ENCODE results near the gene CORO1C.

Gene CORO1C

GRCh38 chr12:108750526-108750925, 19.2 kb upstream of the CORO1C start:
- Mint-ChIP-seq H3K4me1 (peaks cover 4% of the 10 kb centered on the region), H3K4me3 (no peak overlapping the region), H3K36me3 (ENCODE audit: low read depth) (no peaks in the 10 kb centered on the region), H3K27ac (no peak overlapping the region), H3K27me3 (ENCODE audit: low read depth, poor library complexity) (peaks cover 13% of the 10 kb centered on the region), H3K9me3 (peaks cover 4% of the 10 kb centered on the region)
- TF ChIP-seq CTCF (IDR thresholded peaks at IDR 0.05): no peak
- no peak for DNase-seq

- Mint-ChIP-seq H3K36me3 (ENCODE audit: low read depth) (no peaks in the 10 kb centered on the region), H3K9me3 (peaks cover 4% of the 10 kb centered on the region), H3K4me1 (no peaks in the 10 kb centered on the region), H3K27me3 (ENCODE audit: low read depth, poor library complexity) (peaks cover 18% of the 10 kb centered on the region), H3K27ac (no peak overlapping the region), H3K4me3 (no peak overlapping the region)
- no peak for TF ChIP-seq CTCF (IDR thresholded peaks at IDR 0.05)
- DNase-seq: no peak
Observed at GRCh38 chr12:108747563-108747962, 16.2 kb upstream of the CORO1C start.

- Mint-ChIP-seq H3K9me3 (peaks cover 8% of the 10 kb centered on the region), H3K27ac (no peak overlapping the region), H3K36me3 (ENCODE audit: low read depth) (no peaks in the 10 kb centered on the region), H3K4me1 (no peaks in the 10 kb centered on the region), H3K4me3 (no peak overlapping the region), H3K27me3 (ENCODE audit: low read depth, poor library complexity) (peaks cover 29% of the 10 kb centered on the region)
- DNase-seq: no peak
- TF ChIP-seq CTCF (IDR thresholded peaks at IDR 0.05): no peak
Observed at GRCh38 chr12:108745641-108746040, 14.3 kb upstream of the CORO1C start.

GRCh38 chr12:108744021-108744897, 12.9 kb upstream of the CORO1C start:
- Mint-ChIP-seq H3K27ac (no peak overlapping the region), H3K9me3 (peaks cover 12% of the 10 kb centered on the region), H3K36me3 (ENCODE audit: low read depth) (no peaks in the 10 kb centered on the region), H3K27me3 (ENCODE audit: low read depth, poor library complexity) (peaks cover 32% of the 10 kb centered on the region), H3K4me1 (no peaks in the 10 kb centered on the region), H3K4me3 (no peak overlapping the region)
- no peak for DNase-seq
- no peak for TF ChIP-seq CTCF (IDR thresholded peaks at IDR 0.05)

GRCh38 chr12:108738170-108738569, 6.9 kb upstream of the CORO1C start:
- Mint-ChIP-seq H3K36me3 (ENCODE audit: low read depth) (no peaks in the 10 kb centered on the region), H3K27me3 (ENCODE audit: low read depth, poor library complexity) (peaks cover 20% of the 10 kb centered on the region)
- no peak for TF ChIP-seq CTCF (IDR thresholded peaks at IDR 0.05)

GRCh38 chr12:108735855-108736254, 4.5 kb upstream of the CORO1C start:
- H3K27me3 Mint-ChIP-seq (ENCODE audit: low read depth, poor library complexity): peaks cover 12% of the 10 kb centered on the region
- H3K36me3 Mint-ChIP-seq (ENCODE audit: low read depth): no peaks in the 10 kb centered on the region
- peaks cover 13% of the 10 kb centered on the region for H3K9me3 Mint-ChIP-seq
- H3K4me1 Mint-ChIP-seq: peaks cover 6% of the 10 kb centered on the region
- DNase-seq: no peak
- no peak overlapping the region for H3K4me3 Mint-ChIP-seq
- H3K27ac Mint-ChIP-seq: no peak overlapping the region
- no peak for TF ChIP-seq CTCF (IDR thresholded peaks at IDR 0.05)

More at GRCh38 chr12:108738170-108738569, 6.9 kb upstream of the CORO1C start:
- Mint-ChIP-seq H3K4me1 (no peaks in the 10 kb centered on the region), H3K4me3 (no peak overlapping the region), H3K27ac (no peak overlapping the region), H3K9me3 (peaks cover 16% of the 10 kb centered on the region)
- no peak for DNase-seq

All from nephron progenitor cell (in vitro differentiated cells).